ENCODE measurements around the gene GRIA2.

GRIA2 gene

DNA sequence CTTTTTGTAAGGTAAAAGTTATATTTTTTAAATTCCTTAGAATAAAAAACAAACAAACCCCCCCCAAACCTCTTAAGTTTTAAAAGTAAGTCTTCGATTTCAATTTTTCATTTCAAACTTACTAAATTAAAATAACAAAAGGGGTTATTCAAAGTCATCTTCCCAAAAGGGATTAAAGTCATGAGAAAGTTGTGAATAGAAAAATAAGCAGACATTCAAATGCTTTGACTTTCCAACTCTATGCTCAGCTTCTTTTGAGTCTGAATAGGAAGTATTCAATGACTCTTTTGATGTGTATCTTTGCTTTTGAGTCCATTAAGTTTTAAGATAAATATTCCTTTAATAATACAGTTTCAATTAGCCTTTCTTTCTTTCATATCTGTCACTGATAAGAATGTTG is 138.3 kb downstream of the GRIA2 start:
- H3K27ac Mint-ChIP-seq = no peak overlapping the region
- H3K4me3 Mint-ChIP-seq = no peak overlapping the region
- H3K36me3 Mint-ChIP-seq = no peaks in the 10 kb centered on the region
- no peaks in the 10 kb centered on the region for H3K27me3 Mint-ChIP-seq
- H3K9me3 Mint-ChIP-seq = peaks cover 10% of the 10 kb centered on the region
- H3K4me1 Mint-ChIP-seq = no peaks in the 10 kb centered on the region
- ATAC-seq (ENCODE audit: low read depth) (no peak), DNase-seq (ENCODE audit: low spot score in 2 of 2) (no peak)

DNA sequence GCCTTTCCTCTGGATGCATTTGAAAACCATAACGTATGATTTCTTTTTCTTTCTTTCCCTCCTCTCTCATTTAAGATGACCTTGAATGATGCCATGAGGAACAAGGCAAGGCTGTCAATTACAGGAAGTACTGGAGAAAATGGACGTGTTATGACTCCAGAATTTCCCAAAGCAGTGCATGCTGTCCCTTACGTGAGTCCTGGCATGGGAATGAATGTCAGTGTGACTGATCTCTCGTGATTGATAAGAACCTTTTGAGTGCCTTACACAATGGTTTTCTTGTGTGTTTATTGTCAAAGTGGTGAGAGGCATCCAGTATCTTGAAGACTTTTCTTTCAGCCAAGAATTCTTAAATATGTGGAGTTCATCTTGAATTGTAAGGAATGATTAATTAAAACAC is 142.8 kb downstream of the GRIA2 start:
- Mint-ChIP-seq H3K4me1 (no peaks in the 10 kb centered on the region), H3K4me3 (no peak overlapping the region), H3K9me3 (peaks cover 10% of the 10 kb centered on the region), H3K36me3 (no peaks in the 10 kb centered on the region), H3K27ac (no peak overlapping the region), H3K27me3 (no peaks in the 10 kb centered on the region)
- no peak for DNase-seq (ENCODE audit: low spot score in 2 of 2)
- ATAC-seq (ENCODE audit: low read depth) = no peak

DNA sequence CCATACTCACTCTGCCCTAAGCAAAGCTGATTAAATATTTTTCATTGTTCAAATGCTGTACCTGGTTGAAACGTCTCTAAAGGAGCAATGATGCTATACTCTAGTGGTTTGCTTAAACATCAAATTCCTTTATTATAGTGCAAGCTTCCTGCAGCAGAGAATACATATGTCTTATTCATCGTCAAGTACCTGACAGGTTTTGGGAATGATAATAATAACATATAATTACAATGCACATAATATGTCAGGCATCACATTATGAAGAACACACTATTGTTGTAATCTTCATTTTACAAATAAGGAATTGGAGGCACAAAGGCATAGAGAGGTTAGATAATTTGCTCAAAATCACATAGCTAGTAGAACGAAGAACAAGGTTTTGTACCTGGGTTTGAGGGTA is 151.6 kb downstream of the GRIA2 start:
- no peaks in the 10 kb centered on the region for H3K36me3 Mint-ChIP-seq
- H3K9me3 Mint-ChIP-seq = peaks cover 6% of the 10 kb centered on the region
- DNase-seq (ENCODE audit: low spot score in 2 of 2) (no peak), ATAC-seq (ENCODE audit: low read depth) (no peak)
- no peaks in the 10 kb centered on the region for H3K4me1 Mint-ChIP-seq
- no peak overlapping the region for H3K27ac Mint-ChIP-seq
- H3K27me3 Mint-ChIP-seq = no peaks in the 10 kb centered on the region
- no peak overlapping the region for H3K4me3 Mint-ChIP-seq

DNA sequence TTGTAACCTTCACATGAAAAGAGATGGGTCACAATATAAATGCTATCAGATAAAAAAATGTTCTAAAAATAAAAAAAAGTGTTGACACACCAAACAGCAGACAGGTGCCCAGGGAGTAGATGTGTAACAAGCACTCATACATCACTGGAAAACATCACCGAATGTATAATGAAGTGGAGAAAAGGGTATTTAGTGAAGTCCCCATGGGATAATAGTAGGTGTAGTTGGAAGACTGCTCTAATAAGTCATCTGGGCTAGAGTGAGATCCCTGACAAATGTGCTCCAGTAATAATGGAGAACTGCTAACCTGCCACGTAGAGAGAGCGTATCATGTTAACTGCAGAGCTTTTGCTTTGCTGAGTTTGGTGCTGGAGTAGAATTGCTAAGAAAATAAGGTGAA is 152.0 kb downstream of the GRIA2 start:
- H3K9me3 Mint-ChIP-seq = peaks cover 7% of the 10 kb centered on the region
- H3K36me3 Mint-ChIP-seq = no peaks in the 10 kb centered on the region
- H3K4me3 Mint-ChIP-seq = no peak overlapping the region
- ATAC-seq (ENCODE audit: low read depth) (no peak), DNase-seq (ENCODE audit: low spot score in 2 of 2) (no peak)
- no peaks in the 10 kb centered on the region for H3K4me1 Mint-ChIP-seq
- no peaks in the 10 kb centered on the region for H3K27me3 Mint-ChIP-seq
- no peak overlapping the region for H3K27ac Mint-ChIP-seq

DNA sequence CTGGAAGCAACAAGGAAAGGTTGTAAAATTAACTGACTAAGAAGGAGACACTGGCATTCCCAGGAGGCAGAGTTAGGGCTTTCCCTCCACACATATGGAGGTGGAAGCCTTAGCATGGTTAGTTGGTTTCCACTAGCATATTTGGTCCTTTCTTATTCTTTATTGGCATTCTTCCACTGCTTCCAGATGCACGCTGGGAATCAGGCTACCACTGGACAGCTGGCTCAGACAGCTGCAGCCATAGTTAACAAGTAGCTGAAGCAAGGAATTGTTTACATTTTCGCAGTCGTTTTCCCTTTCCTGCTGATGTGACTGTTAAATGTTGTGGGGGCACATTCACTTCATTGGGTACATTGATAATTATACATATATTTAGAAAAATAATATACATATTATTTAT is 169.2 kb downstream of the GRIA2 start:
- no peak for ATAC-seq (ENCODE audit: low read depth)
- H3K9me3 Mint-ChIP-seq = peaks cover 4% of the 10 kb centered on the region
- H3K36me3 Mint-ChIP-seq = no peaks in the 10 kb centered on the region
- H3K4me3 Mint-ChIP-seq = no peak overlapping the region
- H3K27ac Mint-ChIP-seq = no peak overlapping the region
- no peak for DNase-seq (ENCODE audit: low spot score in 2 of 2)
- H3K4me1 Mint-ChIP-seq = no peaks in the 10 kb centered on the region
- no peaks in the 10 kb centered on the region for H3K27me3 Mint-ChIP-seq

DNA sequence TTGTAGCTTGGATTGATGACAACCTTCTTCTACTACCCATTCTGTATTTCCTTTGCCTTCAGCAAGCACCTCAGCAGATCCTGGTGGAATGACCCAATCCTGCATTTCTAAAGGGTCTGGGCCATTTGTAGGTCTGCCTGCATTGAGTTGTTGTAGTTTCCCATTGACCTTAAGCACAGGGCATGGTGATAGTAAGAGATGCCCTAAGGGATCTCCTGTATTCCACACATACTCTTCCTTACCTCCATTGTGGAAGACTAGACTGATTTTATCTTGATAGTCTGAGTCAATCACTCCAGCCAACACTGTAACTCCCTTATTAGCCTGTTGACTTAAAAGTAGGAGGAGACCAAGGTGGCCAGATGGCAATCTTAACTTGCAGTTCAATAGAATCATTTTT is 184.5 kb downstream of the GRIA2 start:
- H3K4me3 Mint-ChIP-seq = no peak overlapping the region
- ATAC-seq (ENCODE audit: low read depth) = no peak

More for the DNA sequence above, 184.5 kb downstream of the GRIA2 start:
- Mint-ChIP-seq H3K4me1 (no peaks in the 10 kb centered on the region), H3K27ac (no peak overlapping the region), H3K9me3 (peaks cover 2% of the 10 kb centered on the region), H3K36me3 (no peaks in the 10 kb centered on the region), H3K27me3 (no peaks in the 10 kb centered on the region)
- DNase-seq (ENCODE audit: low spot score in 2 of 2) = no peak
